Upper lobe of left lung (tissue), 4 donors: Measurements from ENCODE around the gene WDR90.
"Not testable (repeated sequence)": the region's sequence is repeated elsewhere in the genome, so short reads cannot be mapped to it uniquely, and the experiment has no call there.

Experiments used
- CTCF ChIP-seq, 6 experiments: fragments of 450-650 bp in 4 of 6; fragments of 200-600 bp in 2 of 6; sonication (generic) in 2 of 6; IDR thresholded peaks; one replicate each; pipeline ENCODE4 v1.5.1; 2016 to 2019; ENCODE audit warnings: antibody characterized with exemption in 6 of 6
- POLR2A ChIP-seq, 4 donors: fragments of 450-650 bp; IDR thresholded peaks; one replicate each; pipeline ENCODE4 v1.5.1; 2016 to 2017; ENCODE audit warnings: antibody characterized with exemption in 4 of 4, mild to moderate bottlenecking in 2 of 4
- POLR2AphosphoS5 ChIP-seq, 2 donors: sonication (generic); formaldehyde crosslinking; IDR thresholded peaks; one replicate each; pipeline ENCODE4 v1.5.1; 2017; ENCODE audit warnings: antibody characterized with exemption in 2 of 2

GRCh38 chr16:691242-691641 is 42.1 kb downstream of the WDR90 start:
- not testable (repeated sequence) for TF ChIP-seq POLR2A, CTCF, POLR2AphosphoS5 (IDR thresholded peaks at IDR 0.05)
